SK-N-SH (cell line): Measurements from ENCODE around the gene RHOBTB3. TPM values are rescaled to one million over a fixed set of nuclear protein-coding genes. Genes with fewer than 3 reads are reported as not detected.

Experiments used
- CTCF ChIA-PET: fragments of 300-600, 350-600 bp; formaldehyde crosslinking; extraction: SDS; loops from one replicate; lab custom pipeline; 2021; lab: Yijun Ruan, JAX
- POLR2A ChIA-PET: fragments of 350-600 bp; sonication (Branson Sonifier 250); formaldehyde crosslinking; extraction: SDS; loops from one replicate; lab custom pipeline; 2020; ENCODE audit warnings: antibody characterized with exemption, inconsistent platforms; lab: Yijun Ruan, JAX
- DNase-seq: peaks from one replicate; pipeline ENCODE4 v3.0.0; 2012
- H2AFZ ChIP-seq: fragments of 200-600 bp; sonication (generic); 2 replicates; pipeline ENCODE4 v1.8.1; 2016; ENCODE audit warnings: antibody characterized with exemption, mild to moderate bottlenecking, low read depth
- H3F3A ChIP-seq: fragments of 200-600 bp; sonication (generic); replicated peaks from 2 replicates; pipeline ENCODE3; 2016; ENCODE audit warnings: antibody characterized with exemption, mild to moderate bottlenecking; ENCODE audit not compliant: insufficient read depth
- H3K27ac ChIP-seq, 2 experiments: fragments of 200-500 bp in 1 of 2; fragments of 200-600 bp in 1 of 2; sonication (Bioruptor generic) in 1 of 2; sonication (generic), shearing (Covaris generic) in 1 of 2; 2 replicates each; pipeline versions ENCODE4 v1.5.1 to v1.6.1; 2014 to 2016; ENCODE audit warnings: low read depth in 2 of 2, inconsistent platforms in 1 of 2, low read length in 1 of 2, mild to moderate bottlenecking in 1 of 2, mixed read lengths in 1 of 2
- H3K27me3 ChIP-seq: fragments of 200-600 bp; sonication (generic), shearing (Covaris generic); 2 replicates; pipeline ENCODE4 v1.6.1; 2016; ENCODE audit warnings: mixed run types; ENCODE audit not compliant: insufficient read depth
- H3K36me3 ChIP-seq, 2 experiments: fragments of 200-500 bp in 1 of 2; fragments of 200-600 bp in 1 of 2; sonication (Bioruptor generic) in 1 of 2; sonication (generic) in 1 of 2; replicated peaks in 1 of 2; 2 replicates each; pipeline versions ENCODE3 to v1.5.1; 2014 to 2016; ENCODE audit warnings: low read length in 1 of 2, mild to moderate bottlenecking in 1 of 2; ENCODE audit not compliant: insufficient read depth in 2 of 2, control insufficient read depth in 1 of 2
- H3K4me1 ChIP-seq, 2 experiments: fragments of 200-500 bp in 1 of 2; fragments of 200-600 bp in 1 of 2; sonication (Bioruptor generic) in 1 of 2; sonication (generic), shearing (Covaris generic) in 1 of 2; 2 replicates each; pipeline versions ENCODE4 v1.5.1 to v1.6.1; 2014 to 2016; ENCODE audit warnings: low read depth in 1 of 2, low read length in 1 of 2, mixed run types in 1 of 2; ENCODE audit not compliant: insufficient read depth in 2 of 2, control insufficient read depth in 1 of 2
- H3K4me2 ChIP-seq: fragments of 200-600 bp; sonication (generic), shearing (Covaris generic); 2 replicates; pipeline ENCODE4 v1.6.1; 2017; ENCODE audit warnings: mixed run types
- H3K4me3 ChIP-seq, 2 experiments: fragments of 200-500 bp in 1 of 2; fragments of 200-600 bp in 1 of 2; sonication (Bioruptor generic) in 1 of 2; sonication (generic), shearing (Covaris generic) in 1 of 2; 2 replicates each; pipeline versions ENCODE4 v1.5.1 to v1.8.1; 2014 to 2016; ENCODE audit warnings: low read depth in 2 of 2, inconsistent platforms in 1 of 2, low read length in 1 of 2, mild to moderate bottlenecking in 1 of 2, mixed read lengths in 1 of 2, moderate library complexity in 1 of 2
- H3K79me2 ChIP-seq: fragments of 200-600 bp; sonication (generic); 2 replicates; pipeline ENCODE4 v1.8.1; 2017; ENCODE audit warnings: mild to moderate bottlenecking; ENCODE audit not compliant: insufficient read depth
- H3K9ac ChIP-seq: fragments of 200-600 bp; sonication (generic); 2 replicates; pipeline ENCODE4 v1.6.1; 2017; ENCODE audit warnings: mixed run types
- H3K9me2 ChIP-seq: fragments of 200-600 bp; sonication (generic); 2 replicates; pipeline ENCODE4 v1.6.1; 2017; ENCODE audit warnings: mixed run types
- H3K9me3 ChIP-seq: fragments of 200-600 bp; sonication (generic); 2 replicates; pipeline ENCODE4 v1.6.1; 2017; ENCODE audit warnings: mixed run types, mild to moderate bottlenecking, moderate library complexity
- H4K20me1 ChIP-seq: fragments of 200-600 bp; sonication (generic); 2 replicates; pipeline ENCODE4 v1.6.1; 2017; ENCODE audit warnings: mild to moderate bottlenecking, mixed run types; ENCODE audit not compliant: insufficient read depth
- CTCF ChIP-seq: fragments of 200-600 bp; sonication (generic); IDR thresholded peaks from 2 replicates; pipeline ENCODE4 v1.6.1; 2017; ENCODE audit warnings: antibody characterized with exemption, mild to moderate bottlenecking, moderate library complexity
- FOSL2 ChIP-seq: IDR thresholded peaks from 2 replicates; pipeline ENCODE4 v1.4.0; 2012; ENCODE audit warnings: low read depth, mild to moderate bottlenecking, moderate library complexity, borderline replicate concordance
- IRF3 ChIP-seq: fragments of 150-350 bp; IDR thresholded peaks from 2 replicates; pipeline ENCODE4 v1.6.1; 2016; ENCODE audit warnings: mild to moderate bottlenecking, low read depth, low read length
- JUND ChIP-seq: IDR thresholded peaks from 2 replicates; pipeline ENCODE4 v1.4.0; 2012
- NFIC ChIP-seq: IDR thresholded peaks from 2 replicates; pipeline ENCODE4 v1.4.0; 2012; ENCODE audit warnings: borderline replicate concordance
- NRF1 ChIP-seq: IDR thresholded peaks from 2 replicates; pipeline ENCODE4 v1.6.1; 2012; ENCODE audit warnings: low read depth, mild to moderate bottlenecking, low read length
- PBX3 ChIP-seq: IDR thresholded peaks from 2 replicates; pipeline ENCODE4; 2012
- RFX5 ChIP-seq: IDR thresholded peaks from 2 replicates; pipeline ENCODE4 v1.6.1; 2012; ENCODE audit warnings: mild to moderate bottlenecking, improper control_type of control experiment, low read length
- SIN3A ChIP-seq: IDR thresholded peaks from 2 replicates; pipeline ENCODE4 v1.6.1; 2012; ENCODE audit warnings: low read depth, mild to moderate bottlenecking, low read length, moderate library complexity, borderline replicate concordance
- TCF12 ChIP-seq: IDR thresholded peaks from 2 replicates; pipeline ENCODE4 v1.4.0; 2012
- USF1 ChIP-seq: IDR thresholded peaks from 2 replicates; pipeline ENCODE4 v1.4.0; 2012; ENCODE audit warnings: low read depth, borderline replicate concordance
- WGBS: methylation state at CpG from one replicate; pipeline ENCODE4 v1.1.6; 2017; ENCODE audit warnings: low lambda C conversion rate; 5-methylcytosine and 5-hydroxymethylcytosine counted together
- polyA plus RNA-seq, 3 experiments: library from polyadenylated mRNA; depleted of rRNA; stranded (reverse); fragments of >200 nt; gene quantifications; 2 replicates each; pipeline ENCODE4 v1.2.3, GENCODE V29; 2012
- TF ChIP-seq, protein P1 (sequence below): fragments of 150-350 bp; IDR thresholded peaks from 2 replicates; pipeline ENCODE4 v1.6.1; 2017; ENCODE audit warnings: antibody characterized with exemption, low read length, low read depth, borderline replicate concordance
- TF ChIP-seq, protein P2 (sequence below): IDR thresholded peaks from 2 replicates; pipeline ENCODE4 v1.4.0; 2012; ENCODE audit warnings: low read depth

Gene RHOBTB3
- polyA plus RNA-seq, 1 of the 3 experiments (the other 2 are of a cell fraction): 59.3 TPM

GRCh38 chr5:95823738-95824609 lies 92.8 kb downstream of the RHOBTB3 start:
- no peak overlapping the region for H3K4me3 ChIP-seq
- no peaks in the 10 kb centered on the region for H3K9me3 ChIP-seq
- ChIA-PET POLR2A (no interaction called here), CTCF (interaction anchor here (0.6 to 4.4 kb wide), 8 partner anchors 23 to 267 kb away, joined by 3 to 20 read pairs (median 6); no protein-coding TSS in a partner anchor)
- H3K9ac ChIP-seq: peak overlapping the region; percentile 52
- peaks cover 14% of the 10 kb centered on the region; the same call in 1 of the 2 replicates for H3K79me2 ChIP-seq
- 35% methylated on average over 12 of the region's 12 CpGs for WGBS
- H3K4me1 ChIP-seq: peaks cover 9 to 22% of the 10 kb centered on the region in 2 experiments
- no peaks in the 10 kb centered on the region for H3K27me3 ChIP-seq
- peaks cover 18% of the 10 kb centered on the region for H3F3A ChIP-seq
- H3K9me2 ChIP-seq: no peaks in the 10 kb centered on the region
- H3K27ac ChIP-seq: peak overlapping the region; percentile 39 to 85; a peak in 3 of 4 replicates
- H2AFZ ChIP-seq: peak overlapping the region; percentile 100
- no peaks in the 10 kb centered on the region for H4K20me1 ChIP-seq
- no peaks in the 10 kb centered on the region for H3K36me3 ChIP-seq
- DNase-seq: no peak
- peak overlapping the region; percentile 87 for H3K4me2 ChIP-seq
- TF ChIP-seq SIN3A (0 out of 2 replicates have a peak, but pooled peaks have one; percentile 29), TCF12 (peak; percentile 34; the same call in 1 of the 2 replicates), IRF3 (no peak), NFIC (no peak), CTCF (0 out of 2 replicates have a peak, but pooled peaks have one; percentile 11), FOSL2 (peak; percentile 70; the same call in 1 of the 2 replicates), RFX5 (no peak), JUND (peak; percentile 48), NRF1 (no peak), USF1 (peak; percentile 35; the same call in 1 of the 2 replicates), PBX3 (peak; percentile 6; the same call in 1 of the 2 replicates)
- TF ChIP-seq, protein P1, sequence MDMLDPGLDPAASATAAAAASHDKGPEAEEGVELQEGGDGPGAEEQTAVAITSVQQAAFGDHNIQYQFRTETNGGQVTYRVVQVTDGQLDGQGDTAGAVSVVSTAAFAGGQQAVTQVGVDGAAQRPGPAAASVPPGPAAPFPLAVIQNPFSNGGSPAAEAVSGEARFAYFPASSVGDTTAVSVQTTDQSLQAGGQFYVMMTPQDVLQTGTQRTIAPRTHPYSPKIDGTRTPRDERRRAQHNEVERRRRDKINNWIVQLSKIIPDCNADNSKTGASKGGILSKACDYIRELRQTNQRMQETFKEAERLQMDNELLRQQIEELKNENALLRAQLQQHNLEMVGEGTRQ: no peak
- TF ChIP-seq, protein P2, sequence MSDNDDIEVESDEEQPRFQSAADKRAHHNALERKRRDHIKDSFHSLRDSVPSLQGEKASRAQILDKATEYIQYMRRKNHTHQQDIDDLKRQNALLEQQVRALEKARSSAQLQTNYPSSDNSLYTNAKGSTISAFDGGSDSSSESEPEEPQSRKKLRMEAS: peak; percentile 24; the same call in 1 of the 2 replicates
